GM18858 (cell line): Measurements from ENCODE around the gene ACAN.

Experiments used
- ATAC-seq: cut with Tn5 transposase; IDR thresholded peaks from one replicate; pipeline ENCODE4 v1.9.1; 2021; ENCODE audit not compliant: unreplicated experiment

The ACAN gene

DNA sequence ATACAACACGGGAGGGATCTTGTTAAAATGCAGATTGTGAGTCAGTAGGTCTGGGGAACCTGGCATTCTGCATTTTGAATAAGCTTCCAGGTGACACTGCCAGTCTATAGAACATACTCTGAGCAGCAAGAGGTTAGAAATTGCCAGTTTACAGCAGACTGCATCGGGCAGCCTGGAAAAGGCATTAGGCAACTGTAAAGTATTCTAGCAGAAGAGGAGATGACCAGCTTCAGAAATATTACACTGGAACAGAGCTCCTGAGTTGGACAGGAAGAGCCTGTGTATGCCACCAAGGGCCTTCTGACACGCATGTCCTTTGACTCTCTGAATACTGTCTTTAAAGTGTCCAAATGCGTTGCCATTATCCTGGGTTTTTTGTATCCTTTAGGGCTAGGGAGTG lies 2.5 kb upstream of the ACAN start:
- no peak for ATAC-seq

DNA sequence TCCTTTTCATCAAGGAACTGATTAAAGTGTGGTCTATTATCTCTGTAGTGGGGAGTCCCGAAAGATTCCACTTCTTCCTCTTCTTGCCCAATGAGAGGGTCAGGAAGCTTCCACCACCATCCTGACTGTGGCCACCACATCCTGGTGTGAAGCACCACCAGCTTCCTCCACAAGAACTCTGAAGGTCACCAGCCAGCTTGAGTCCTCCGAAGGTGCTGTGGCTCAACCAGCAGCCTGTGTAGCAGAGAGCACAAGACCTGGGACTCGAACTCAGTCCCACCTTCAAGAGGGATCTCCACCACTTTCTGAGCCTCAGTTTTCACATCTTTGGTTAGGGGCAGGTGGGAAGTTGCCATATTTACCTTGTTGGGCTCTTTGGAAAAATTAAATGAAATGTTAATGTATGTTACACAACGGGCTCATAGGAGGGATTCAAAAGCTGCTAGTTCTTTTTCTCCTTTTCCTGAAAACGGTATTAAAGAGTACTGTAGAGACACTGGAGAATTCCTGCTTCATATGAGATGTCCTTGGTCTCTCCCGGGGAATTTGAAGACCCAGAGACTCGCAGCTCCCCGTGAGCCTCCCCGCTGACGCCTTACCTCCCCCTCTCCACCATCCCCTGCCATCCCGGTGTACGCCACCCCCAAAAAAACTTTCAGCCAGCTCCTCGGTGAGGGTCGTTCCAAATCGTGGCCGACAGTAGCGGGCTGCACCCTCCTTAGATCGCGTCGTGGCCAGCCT lies 816 bp upstream of the ACAN start:
- ATAC-seq = no peak

DNA sequence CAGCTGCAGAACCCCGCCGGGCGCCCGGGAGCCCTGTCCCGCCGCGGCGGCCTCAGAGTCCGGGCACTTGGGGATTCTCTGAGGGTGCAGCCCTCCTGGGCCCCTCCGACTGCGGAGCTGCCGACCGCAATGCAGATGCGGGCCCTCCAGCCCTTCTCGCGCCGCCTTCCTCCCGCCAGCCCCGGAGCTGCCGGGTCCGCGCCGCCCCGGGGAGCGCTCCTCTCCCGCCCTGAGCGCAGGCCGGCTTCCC lies 320 bp upstream of the ACAN start:
- ATAC-seq = no peak

DNA sequence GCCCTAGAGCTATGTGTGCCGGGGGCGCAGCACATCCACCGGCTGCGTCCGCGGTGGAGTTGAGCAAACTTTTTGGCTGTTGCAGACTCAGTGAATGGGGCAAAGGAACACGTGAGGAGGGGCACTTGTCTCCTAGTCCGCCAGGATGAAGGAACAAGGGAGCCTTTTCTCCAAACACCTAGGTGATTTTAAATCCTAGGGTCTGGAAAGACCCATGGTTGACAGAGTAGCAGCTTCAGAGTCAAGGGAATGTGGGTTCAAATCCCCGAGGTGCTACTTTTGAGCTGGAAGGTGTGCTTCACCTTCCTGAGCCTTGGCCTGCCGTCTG lies 648 bp downstream of the ACAN start:
- no peak for ATAC-seq

DNA sequence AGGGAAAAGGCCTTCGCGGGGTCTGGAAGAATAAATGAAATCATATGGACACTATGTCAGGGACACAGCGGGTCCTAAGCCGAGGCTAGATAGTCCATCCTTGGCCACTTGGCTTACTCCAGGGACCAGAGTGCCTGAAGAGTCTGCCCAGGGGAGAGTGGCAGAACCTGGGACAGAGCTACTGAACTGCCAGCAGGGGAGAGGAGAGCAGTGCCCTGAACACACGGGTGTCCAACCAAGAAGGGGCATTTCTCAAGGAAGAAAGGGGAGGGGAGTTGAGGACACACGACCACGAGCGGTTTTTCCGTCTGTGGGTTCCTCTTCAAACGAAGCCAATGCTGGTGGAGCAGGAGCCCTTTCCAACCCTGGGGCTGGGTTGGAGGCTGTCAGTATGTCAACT lies 1.0 kb downstream of the ACAN start:
- ATAC-seq = no peak

DNA sequence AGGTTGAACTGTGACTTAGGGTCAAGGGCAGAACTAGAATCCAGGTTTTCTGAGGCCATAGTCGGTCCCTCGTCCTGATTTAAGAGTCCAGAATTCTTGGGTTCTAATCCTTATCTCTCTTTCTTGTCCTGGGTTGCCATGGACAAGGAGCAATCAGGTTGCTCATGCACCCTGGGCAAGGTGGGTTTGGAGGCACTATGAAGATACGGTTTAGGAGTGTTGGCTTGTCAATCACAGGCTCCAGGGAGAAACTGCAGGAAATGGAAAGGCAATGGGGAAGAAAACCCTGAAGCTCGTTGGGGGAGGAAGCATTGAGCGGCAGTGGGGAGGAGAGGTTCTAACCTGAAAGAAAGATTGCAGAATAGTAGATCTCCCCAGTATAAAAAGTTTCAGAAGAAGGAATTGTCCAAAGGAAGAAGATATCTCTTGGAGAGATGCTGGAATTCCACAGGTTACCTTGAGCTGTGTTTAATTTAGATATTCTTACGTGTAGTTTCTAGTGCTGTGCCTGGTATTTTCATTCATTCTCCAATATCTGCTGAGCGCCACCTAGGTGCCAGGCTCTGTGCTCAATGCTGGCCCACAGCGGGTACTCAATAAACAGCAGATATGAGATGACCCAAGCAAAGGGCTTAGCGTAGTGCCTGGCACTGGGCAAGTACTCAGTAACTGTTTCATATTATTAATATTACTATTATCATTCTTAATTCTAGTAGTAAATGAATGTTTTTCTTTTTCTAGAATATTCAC lies 2.0 kb downstream of the ACAN start:
- ATAC-seq = no peak

DNA sequence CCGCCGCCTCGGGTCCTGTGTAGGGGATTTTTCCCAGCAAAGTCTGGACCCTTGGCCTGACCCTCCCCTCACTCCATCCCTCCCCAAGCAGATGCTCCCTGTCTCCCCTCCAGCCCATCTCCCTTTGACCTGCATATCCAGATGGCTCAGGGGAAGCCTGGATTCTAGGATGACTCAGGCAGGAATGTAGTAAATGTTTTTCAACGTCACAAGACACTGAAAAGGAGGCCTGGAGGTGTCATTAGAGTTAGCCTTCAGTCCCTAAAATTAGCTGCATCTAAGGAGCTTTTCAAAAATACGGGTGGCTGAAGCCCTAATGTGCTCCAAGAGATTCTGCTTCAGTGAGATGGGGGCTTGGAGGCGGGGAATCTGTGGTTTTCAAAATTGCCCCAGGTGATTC lies 7.2 kb downstream of the ACAN start:
- ATAC-seq = no peak

DNA sequence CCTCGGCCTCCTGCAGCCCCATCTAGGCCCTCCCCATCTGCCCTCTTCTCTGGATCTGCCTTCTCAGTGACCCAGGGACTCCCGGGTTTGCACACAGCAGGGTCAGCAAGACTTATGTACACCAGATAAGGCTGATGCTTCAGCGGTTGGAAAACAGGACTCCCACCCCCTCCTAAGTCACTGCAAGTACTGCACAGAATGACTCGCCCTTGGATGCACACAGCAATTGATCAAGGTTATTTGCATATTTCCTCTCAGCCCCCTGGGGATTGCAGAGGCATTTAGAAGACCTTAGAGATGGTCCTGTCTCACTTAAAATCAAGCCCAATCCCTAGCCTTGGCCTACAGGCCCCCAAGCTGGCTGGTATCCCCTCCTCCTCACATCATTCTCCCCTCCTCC lies 8.9 kb downstream of the ACAN start:
- ATAC-seq = no peak

DNA sequence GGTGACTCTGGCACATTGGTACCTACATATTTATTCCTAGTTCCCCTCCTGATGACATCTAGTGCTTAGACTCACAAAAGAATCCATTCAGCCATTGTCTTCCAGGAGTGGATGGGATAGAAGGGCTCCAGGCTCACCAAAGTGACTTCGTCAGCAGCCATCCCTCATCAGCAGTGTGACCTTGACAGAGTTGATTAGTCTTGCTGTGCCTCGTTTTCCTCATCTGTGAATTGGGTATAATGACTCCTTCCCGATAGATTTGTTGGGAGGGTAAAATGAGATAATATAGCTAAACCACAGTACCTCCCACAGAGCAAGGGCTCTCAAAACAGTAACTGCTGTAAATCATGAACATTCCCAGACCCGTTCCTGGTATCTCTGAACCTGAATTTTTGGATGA lies 10.7 kb downstream of the ACAN start:
- no peak for ATAC-seq

DNA sequence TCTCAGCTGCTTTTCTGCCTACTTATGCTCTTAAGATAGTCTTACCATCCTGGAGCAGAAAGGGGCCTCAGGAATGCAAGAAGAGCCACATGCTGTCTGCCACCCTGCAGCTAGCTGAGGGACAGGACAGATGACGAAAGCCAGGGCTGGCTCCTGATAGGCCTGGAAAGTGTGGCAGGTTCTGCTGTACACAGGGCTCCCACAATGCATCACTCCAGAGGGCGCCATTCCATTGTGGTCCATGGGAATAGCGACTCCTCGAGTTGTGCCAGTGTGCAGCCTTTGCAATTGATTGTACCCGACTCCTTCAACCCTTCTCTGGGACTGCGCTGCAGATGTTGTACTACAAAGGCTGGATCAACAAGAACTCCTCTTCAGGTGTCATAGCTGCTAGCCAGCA lies 11.2 kb downstream of the ACAN start:
- no peak for ATAC-seq

DNA sequence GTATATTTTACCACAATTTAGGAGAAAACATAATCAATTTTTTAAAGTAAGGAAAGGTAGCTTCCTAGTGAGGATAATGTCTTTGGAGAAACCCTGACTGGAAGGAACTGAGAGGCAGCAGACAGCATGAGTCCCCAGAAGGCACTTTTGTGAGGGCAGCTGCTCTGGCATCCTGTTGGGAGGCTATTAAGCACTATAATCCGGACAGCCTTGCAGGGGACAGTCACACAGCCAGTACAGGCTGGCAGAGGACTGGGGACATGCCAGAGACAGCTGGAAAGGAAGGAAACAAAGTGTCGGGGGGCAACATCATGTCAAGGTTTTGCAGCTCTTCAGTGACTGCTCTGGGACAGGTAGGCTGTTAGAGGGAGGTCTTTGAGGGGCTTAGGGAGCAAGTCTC lies 15.7 kb downstream of the ACAN start:
- ATAC-seq = no peak

DNA sequence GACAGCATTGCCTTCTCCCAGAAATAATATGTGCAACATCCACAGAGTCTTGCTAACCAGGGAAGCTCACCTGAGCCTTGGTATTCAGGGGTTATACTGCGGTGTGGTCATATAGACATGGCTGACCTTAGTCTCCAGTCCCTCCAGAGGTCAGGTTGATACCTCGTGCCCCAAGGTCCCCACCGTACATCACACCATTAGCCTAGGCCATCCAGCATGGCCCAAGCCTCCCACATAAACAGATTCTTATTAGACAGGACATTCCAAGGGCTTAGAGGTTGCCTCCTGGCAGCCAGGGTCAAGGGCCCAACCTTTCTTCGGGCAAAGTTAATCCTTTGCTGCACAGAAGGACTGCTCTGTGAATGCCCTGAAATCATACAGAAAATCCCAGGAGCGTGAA lies 18.8 kb downstream of the ACAN start:
- ATAC-seq = no peak

DNA sequence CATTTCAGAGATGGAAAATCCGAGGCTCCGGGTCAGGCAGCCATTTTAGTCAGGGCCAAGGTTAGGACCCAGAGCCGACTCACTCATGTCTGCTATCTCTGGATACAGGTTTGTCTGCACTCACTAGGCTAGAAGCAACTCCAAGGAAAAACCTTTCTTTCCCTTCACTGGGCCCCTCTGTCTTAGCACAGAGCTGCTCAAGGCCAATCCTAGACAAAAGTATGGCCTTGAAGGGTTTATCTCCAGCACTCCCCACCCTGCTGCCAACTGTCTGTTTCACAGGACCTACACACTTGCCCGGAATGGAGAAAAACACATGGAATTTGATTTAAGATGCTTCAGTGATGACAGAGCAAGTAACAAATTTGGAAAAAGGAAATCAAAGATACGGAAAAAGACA lies 25.6 kb downstream of the ACAN start:
- no peak for ATAC-seq

DNA sequence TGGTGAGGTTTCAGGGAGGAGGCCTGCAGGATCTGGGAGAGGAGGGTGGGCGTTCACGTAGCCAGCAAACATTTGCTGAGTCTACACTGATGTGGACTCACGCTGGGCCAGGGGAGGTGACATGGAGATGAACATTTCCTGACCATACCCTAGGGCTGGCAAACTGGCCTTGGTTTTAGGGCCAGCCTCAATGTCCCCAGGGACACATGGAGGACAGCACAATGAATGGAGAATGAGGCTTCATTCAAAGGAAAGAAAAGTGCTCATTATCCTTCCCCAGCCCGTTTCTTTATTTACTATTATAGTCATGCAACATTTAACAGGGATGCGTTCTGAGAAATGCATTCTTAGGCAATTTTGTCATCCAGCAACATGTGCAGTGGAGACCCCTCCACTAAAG lies 26.8 kb downstream of the ACAN start:
- ATAC-seq = no peak

DNA sequence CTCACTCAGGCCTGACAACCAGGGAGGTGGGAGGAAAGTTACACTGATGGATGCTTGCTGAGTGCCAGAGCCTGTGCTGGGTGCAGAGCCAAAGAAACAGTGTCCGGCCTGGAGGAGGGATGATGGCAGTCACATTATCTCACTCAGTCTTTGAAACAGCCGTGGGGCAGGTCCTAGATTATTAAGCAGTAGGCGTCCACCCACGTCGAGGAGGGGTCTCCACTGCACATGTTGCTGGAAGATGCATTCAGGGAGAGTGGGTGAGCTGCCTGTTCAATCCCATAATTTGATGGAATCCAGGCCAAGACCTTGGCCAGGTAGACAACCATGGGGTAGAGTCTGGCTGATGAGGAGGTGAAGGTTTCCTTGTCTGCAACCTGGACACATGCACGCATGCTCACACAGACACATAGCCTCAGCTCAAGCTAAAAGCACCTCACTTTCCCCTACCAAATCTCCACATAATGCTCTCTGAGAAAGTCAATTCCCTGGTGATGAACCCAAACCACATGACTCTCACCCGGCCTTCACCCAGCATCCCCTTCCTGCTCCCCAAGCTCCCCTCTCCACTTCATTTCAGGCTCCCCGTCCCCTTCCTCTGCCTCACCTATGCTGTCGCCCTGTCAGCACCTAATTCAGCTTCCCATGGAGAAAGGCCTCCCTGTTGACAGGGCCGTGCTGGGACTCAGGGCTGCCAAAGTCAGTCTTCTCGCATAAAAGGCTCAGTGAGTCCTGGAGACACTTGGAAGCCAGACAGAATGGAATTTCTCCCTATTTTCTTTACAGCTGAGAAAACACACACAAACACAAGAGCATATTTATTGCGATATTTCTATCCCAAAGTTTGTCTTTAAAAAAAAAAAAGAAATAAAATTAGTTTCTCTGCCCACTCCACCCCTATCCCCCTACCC lies 29.8 kb downstream of the ACAN start:
- no peak for ATAC-seq

DNA sequence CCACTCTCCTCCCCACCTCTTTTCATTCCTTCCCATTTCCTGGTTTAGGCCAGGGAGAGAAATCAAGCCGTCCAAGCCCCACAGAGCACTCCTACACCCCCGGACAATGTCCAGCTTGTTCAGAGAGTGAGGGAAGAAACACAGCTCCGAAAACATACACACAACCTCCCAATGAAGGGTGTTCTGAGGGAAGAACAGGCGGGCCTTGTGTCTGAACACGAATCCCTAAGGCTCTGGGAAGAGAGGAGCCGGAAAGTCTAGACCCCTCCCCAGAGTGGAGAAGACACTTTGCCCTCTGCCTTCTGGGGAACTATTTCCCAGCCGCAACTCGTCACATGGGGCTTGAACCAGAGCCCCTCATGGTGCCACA lies 30.5 kb downstream of the ACAN start:
- no peak for ATAC-seq

DNA sequence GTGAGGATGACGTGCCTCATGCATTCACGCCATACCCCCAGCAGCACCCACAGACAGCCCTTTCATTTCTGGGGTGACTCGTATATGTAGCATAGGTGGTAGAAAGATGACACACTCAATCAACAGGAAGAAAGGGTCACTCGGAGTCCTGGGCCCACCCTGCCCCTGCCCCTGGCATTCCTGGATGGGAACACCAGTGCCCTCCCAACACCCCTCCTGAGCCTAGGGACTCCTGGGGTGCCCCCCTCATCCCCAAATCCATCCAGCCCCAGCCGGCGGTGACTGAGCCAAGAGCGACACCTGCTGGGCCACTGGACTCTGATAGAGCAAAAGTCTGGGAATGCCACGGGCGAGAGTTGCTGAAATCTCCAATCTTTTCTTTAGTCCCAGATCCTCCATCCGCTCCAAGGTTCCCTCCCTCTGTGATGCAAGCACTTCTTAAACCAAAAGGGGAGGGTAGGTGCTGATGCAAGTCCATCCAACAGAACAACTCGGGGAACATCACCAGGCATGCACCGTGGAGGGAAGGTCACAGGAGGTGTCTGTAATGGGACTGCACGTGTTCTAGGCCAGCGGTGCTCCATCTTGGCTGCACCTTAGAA lies 31.1 kb downstream of the ACAN start:
- ATAC-seq = no peak

DNA sequence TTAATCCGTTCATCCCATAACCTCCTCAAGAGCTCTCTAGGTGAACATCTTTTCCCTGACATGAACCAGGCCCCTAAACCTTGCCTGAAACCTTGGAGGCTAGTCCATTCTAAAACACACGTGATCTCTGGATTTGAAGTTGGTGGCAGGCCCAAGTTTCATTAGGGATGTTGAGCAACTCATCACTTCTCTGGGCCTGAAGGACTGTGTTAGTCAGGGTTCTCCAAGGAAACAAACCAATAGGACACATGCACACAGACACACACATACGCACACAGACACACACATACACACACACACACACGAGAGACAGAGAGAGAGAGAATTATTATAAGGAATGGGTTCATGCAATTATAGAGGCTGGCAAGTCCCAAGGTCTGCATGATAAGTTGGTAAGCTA lies 31.9 kb downstream of the ACAN start:
- no peak for ATAC-seq

DNA sequence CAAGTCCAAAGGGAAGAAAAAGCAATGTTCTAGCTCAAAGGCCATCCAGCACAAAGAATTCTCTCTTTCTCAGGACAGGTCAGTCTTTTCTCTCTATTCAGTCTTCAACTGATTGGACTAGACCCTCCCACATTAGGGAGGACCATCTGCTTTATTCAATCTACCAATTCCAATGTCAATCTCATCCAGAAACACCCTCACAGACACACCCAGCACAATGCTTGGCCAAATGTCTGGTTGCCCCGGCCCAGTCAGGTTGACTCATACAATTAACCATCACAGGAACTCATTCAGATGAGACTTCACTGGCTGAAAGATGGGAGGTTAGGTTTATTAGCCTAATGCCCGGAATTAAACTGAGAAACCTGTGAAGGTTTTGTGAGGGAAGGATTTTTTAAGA lies 32.4 kb downstream of the ACAN start:
- no peak for ATAC-seq

DNA sequence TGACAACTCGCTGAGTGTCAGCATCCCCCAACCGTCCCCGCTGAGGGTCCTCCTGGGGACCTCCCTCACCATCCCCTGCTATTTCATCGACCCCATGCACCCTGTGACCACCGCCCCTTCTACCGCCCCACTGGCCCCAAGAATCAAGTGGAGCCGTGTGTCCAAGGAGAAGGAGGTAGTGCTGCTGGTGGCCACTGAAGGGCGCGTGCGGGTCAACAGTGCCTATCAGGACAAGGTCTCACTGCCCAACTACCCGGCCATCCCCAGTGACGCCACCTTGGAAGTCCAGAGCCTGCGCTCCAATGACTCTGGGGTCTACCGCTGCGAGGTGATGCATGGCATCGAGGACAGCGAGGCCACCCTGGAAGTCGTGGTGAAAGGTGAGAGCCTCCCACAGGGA lies 35.4 kb downstream of the ACAN start:
- ATAC-seq = no peak

DNA sequence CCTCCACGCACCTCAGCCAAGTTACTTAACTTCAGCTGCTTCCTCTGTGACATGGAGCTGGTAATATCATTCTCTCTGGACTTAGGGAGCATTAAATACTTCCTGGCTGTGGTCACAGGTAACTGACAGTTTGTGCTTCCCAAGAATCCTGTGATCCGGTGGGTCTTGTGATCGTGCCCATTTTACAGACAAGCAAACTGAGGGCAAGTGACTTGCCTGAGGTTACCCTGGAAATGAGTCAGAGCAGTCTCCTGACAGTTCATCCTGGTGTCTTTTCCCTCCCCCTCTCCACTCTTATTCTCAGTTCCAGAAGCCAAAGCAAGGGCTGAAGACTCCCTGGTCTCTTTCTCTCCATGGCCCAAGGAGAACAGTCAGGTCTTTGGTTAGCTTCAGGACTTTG lies 35.9 kb downstream of the ACAN start:
- ATAC-seq = no peak

DNA sequence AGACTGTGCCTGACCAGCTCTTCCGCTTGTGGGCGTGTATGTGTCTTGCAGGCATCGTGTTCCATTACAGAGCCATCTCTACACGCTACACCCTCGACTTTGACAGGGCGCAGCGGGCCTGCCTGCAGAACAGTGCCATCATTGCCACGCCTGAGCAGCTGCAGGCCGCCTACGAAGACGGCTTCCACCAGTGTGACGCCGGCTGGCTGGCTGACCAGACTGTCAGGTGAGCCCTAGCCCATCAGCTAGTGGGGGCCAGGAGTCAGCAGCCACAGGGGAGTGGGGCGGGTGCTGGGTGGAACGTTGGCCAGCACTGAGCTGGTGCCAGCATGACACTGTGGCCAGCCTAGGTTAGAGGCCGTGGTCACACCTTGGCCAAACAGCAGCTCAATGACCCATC lies 36.7 kb downstream of the ACAN start:
- ATAC-seq = no peak
